ENCODE measurements around the gene ATM.
A peak's percentile ranks its signal among the peaks of the same experiment; 100 is the strongest.

ATM gene

DNA sequence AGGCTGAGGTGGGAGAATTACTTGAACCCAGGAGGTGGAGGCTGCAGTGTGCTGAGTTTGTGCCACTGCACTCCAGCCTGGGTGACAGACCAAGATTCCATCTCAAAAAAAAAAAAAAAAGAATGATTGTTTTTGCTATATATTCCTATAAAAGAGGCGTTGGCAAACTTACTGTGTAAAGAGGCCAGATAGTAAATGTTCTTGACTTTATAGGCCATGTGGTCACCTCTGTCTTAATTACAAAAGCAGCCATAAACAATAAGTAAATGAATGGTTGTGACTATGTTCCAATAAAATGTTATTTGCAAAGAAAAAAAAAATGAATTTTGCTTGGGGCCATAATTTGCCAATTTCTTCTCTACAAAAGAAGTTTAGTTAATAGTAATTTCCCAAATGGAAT lies 12.3 kb downstream of the ATM start:
- H3K4me1 ChIP-seq (ENCODE audit: control insufficient read depth, insufficient read depth, low read length): no peaks in the 10 kb centered on the region
- ChIA-PET POLR2A (no interaction called here), CTCF (no interaction called here)

GRCh38 chr11:108235633-108236032 lies 12.8 kb downstream of the ATM start:
- H3K9me3 ChIP-seq (ENCODE audit: control insufficient read depth, insufficient read depth, low read depth, low read length): no peaks in the 10 kb centered on the region
- CTCF ChIA-PET: interaction anchor here (0.6 kb wide), 1 partner anchor 91 kb away, joined by 5 read pairs; no protein-coding TSS in a partner anchor
- H3K4me1 ChIP-seq (ENCODE audit: control insufficient read depth, insufficient read depth, low read length): no peaks in the 10 kb centered on the region
- POLR2A ChIA-PET: no interaction called here
- H3K4me3 ChIP-seq (ENCODE audit: low read depth, low read length): no peak overlapping the region
- H3K27ac ChIP-seq (ENCODE audit: extremely low read depth, low read depth, low read length): no peak overlapping the region
- peaks cover 5 to 76% of the 10 kb centered on the region in 2 experiments for H3K36me3 ChIP-seq (ENCODE audit: control insufficient read depth in 2 of 2, insufficient read depth in 1 of 2, low read length in 2 of 2)
- TF ChIP-seq KLF9 (tag by site-specific recombination; IDR thresholded peaks at IDR 0.05; ENCODE audit: low read depth) (no peak), ZBTB20 (tag by site-specific recombination; IDR thresholded peaks at IDR 0.05) (no peak), ZBTB8A (tag by site-specific recombination; IDR thresholded peaks at IDR 0.05) (no peak), ZNF239 (tag by site-specific recombination; IDR thresholded peaks at IDR 0.05) (no peak), EGR2 (tag by site-specific recombination; IDR thresholded peaks at IDR 0.05; ENCODE audit: low read depth) (no peak), ZIC2 (tag by site-specific recombination; IDR thresholded peaks at IDR 0.05) (no peak), ZNF423 (tag by site-specific recombination; IDR thresholded peaks at IDR 0.05) (no peak), ZNF223 (tag by site-specific recombination; IDR thresholded peaks at IDR 0.05) (no peak), ZNF26 (tag by site-specific recombination; IDR thresholded peaks at IDR 0.05) (no peak), FEZF1 (tag by site-specific recombination; IDR thresholded peaks at IDR 0.05) (no peak), RBAK (tag by site-specific recombination; IDR thresholded peaks at IDR 0.05) (no peak), ZNF629 (tag by site-specific recombination; IDR thresholded peaks at IDR 0.05) (no peak), ZNF391 (tag by site-specific recombination; IDR thresholded peaks at IDR 0.05; ENCODE audit: borderline replicate concordance, low read depth) (no peak)
- TF ChIP-seq, protein P1, sequence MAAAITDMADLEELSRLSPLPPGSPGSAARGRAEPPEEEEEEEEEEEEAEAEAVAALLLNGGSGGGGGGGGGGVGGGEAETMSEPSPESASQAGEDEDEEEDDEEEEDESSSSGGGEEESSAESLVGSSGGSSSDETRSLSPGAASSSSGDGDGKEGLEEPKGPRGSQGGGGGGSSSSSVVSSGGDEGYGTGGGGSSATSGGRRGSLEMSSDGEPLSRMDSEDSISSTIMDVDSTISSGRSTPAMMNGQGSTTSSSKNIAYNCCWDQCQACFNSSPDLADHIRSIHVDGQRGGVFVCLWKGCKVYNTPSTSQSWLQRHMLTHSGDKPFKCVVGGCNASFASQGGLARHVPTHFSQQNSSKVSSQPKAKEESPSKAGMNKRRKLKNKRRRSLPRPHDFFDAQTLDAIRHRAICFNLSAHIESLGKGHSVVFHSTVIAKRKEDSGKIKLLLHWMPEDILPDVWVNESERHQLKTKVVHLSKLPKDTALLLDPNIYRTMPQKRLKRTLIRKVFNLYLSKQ (tag by site-specific recombination; IDR thresholded peaks at IDR 0.05; ENCODE audit: borderline replicate concordance): no peak
- TF ChIP-seq, protein P2, sequence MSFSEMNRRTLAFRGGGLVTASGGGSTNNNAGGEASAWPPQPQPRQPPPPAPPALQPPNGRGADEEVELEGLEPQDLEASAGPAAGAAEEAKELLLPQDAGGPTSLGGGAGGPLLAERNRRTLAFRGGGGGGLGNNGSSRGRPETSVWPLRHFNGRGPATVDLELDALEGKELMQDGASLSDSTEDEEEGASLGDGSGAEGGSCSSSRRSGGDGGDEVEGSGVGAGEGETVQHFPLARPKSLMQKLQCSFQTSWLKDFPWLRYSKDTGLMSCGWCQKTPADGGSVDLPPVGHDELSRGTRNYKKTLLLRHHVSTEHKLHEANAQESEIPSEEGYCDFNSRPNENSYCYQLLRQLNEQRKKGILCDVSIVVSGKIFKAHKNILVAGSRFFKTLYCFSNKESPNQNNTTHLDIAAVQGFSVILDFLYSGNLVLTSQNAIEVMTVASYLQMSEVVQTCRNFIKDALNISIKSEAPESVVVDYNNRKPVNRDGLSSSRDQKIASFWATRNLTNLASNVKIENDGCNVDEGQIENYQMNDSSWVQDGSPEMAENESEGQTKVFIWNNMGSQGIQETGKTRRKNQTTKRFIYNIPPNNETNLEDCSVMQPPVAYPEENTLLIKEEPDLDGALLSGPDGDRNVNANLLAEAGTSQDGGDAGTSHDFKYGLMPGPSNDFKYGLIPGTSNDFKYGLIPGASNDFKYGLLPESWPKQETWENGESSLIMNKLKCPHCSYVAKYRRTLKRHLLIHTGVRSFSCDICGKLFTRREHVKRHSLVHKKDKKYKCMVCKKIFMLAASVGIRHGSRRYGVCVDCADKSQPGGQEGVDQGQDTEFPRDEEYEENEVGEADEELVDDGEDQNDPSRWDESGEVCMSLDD (tag by site-specific recombination; IDR thresholded peaks at IDR 0.05): no peak

More for the DNA sequence above, 12.3 kb downstream of the ATM start:
- Histone ChIP-seq H3K36me3 (ENCODE audit: control insufficient read depth in 2 of 2, insufficient read depth in 1 of 2, low read length in 2 of 2) (peaks cover 5 to 76% of the 10 kb centered on the region in 2 experiments), H3K4me3 (ENCODE audit: low read depth, low read length) (no peak overlapping the region), H3K27ac (ENCODE audit: extremely low read depth, low read depth, low read length) (no peak overlapping the region), H3K9me3 (ENCODE audit: control insufficient read depth, insufficient read depth, low read depth, low read length) (no peaks in the 10 kb centered on the region)
- TF ChIP-seq, protein P3, sequence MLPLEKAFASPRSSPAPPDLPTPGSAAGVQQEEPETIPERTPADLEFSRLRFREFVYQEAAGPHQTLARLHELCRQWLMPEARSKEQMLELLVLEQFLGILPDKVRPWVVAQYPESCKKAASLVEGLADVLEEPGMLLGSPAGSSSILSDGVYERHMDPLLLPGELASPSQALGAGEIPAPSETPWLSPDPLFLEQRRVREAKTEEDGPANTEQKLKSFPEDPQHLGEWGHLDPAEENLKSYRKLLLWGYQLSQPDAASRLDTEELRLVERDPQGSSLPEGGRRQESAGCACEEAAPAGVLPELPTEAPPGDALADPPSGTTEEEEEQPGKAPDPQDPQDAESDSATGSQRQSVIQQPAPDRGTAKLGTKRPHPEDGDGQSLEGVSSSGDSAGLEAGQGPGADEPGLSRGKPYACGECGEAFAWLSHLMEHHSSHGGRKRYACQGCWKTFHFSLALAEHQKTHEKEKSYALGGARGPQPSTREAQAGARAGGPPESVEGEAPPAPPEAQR (tag by site-specific recombination; IDR thresholded peaks at IDR 0.05): no peak
- TF ChIP-seq, protein P4, sequence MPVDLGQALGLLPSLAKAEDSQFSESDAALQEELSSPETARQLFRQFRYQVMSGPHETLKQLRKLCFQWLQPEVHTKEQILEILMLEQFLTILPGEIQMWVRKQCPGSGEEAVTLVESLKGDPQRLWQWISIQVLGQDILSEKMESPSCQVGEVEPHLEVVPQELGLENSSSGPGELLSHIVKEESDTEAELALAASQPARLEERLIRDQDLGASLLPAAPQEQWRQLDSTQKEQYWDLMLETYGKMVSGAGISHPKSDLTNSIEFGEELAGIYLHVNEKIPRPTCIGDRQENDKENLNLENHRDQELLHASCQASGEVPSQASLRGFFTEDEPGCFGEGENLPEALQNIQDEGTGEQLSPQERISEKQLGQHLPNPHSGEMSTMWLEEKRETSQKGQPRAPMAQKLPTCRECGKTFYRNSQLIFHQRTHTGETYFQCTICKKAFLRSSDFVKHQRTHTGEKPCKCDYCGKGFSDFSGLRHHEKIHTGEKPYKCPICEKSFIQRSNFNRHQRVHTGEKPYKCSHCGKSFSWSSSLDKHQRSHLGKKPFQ (tag by site-specific recombination; IDR thresholded peaks at IDR 0.05): no peak
- no peak for TF ChIP-seq ZFHX2 (tag by site-specific recombination; conservative IDR thresholded peaks at IDR 0.05)
- no peak for TF ChIP-seq KLF17 (tag by site-specific recombination; IDR thresholded peaks at IDR 0.05)
- no peak for TF ChIP-seq ZNF391 (tag by site-specific recombination; IDR thresholded peaks at IDR 0.05; ENCODE audit: borderline replicate concordance, low read depth)
- 0 out of 2 replicates have a peak, but pooled peaks have one; percentile 5 for TF ChIP-seq PRDM6 (tag by site-specific recombination; IDR thresholded peaks at IDR 0.05)
- no peak for TF ChIP-seq SP3 (tag by site-specific recombination; IDR thresholded peaks at IDR 0.05)
